Measurements from ENCODE around the gene ZNF391. TPM values are rescaled to one million over a fixed set of nuclear protein-coding genes. Genes with fewer than 3 reads are reported as not detected.

Gene ZNF391
- total and polyA plus RNA-seq, 2 donors (not counting 1 experiment from before 2014, with no cell fraction given) = 1.3 to 4.4 TPM

GRCh38 chr6:27383011-27383410, 5.5 kb upstream of the ZNF391 start:
- H3K4me1 ChIP-seq (ENCODE audit: control insufficient read depth in 2 of 2, insufficient read depth in 2 of 2, low read length in 2 of 2) = peaks cover 2 to 3% of the 10 kb centered on the region in 2 donors
- ChIA-PET CTCF (no interaction called here), POLR2A (no interaction called here)
- H3K36me3 ChIP-seq (replicated peaks in 1 of 2; ENCODE audit: control extremely low read depth in 1 of 2, control insufficient read depth in 1 of 2, extremely low read depth in 1 of 2, insufficient read depth in 2 of 2, low read length in 1 of 2) = no peaks in the 10 kb centered on the region
- no peak overlapping the region for H3K27ac ChIP-seq (ENCODE audit: low read length in 2 of 2)
- peaks cover 12% of the 10 kb centered on the region for H3K27me3 Mint-ChIP-seq
- no peak overlapping the region for H3K4me3 ChIP-seq (ENCODE audit: control extremely low read depth in 1 of 5, extremely low read depth in 1 of 5, insufficient read depth in 1 of 5, low read depth in 2 of 5, low read length in 4 of 5)
- H4K20me1 ChIP-seq (ENCODE audit: control insufficient read depth, insufficient read depth, low read length, poor library complexity, severe bottlenecking) = no peaks in the 10 kb centered on the region
- WGBS (ENCODE audit: insufficient coverage) = 100% methylated on average over 1 of the region's 4 CpGs
- no peak overlapping the region for H2AFZ ChIP-seq (ENCODE audit: insufficient read depth, low read depth, low read length, poor library complexity, severe bottlenecking)
- intact Hi-C loops (cut with micrococcal nuclease) = loop anchor here (10.0 kb wide), 1 partner anchor 512 kb away; a partner anchor contains a TSS
- ATAC-seq (ENCODE audit: low read depth) (no peak), DNase-seq (no peak)
- peaks cover 0 to 5% (median 0%) of the 10 kb centered on the region in 4 experiments for H3K27me3 ChIP-seq (replicated peaks in 1 of 4; ENCODE audit: control extremely low read depth in 1 of 4, control insufficient read depth in 3 of 4, insufficient read depth in 4 of 4, low read length in 3 of 4)
- no peak overlapping the region for H3K9ac ChIP-seq (ENCODE audit: low read length)
- no peaks in the 10 kb centered on the region for H3K4me1 Mint-ChIP-seq
- H3K9me3 ChIP-seq (ENCODE audit: control extremely low read depth in 1 of 3, control insufficient read depth in 2 of 3, insufficient read depth in 1 of 3, low read length in 2 of 3) = peaks cover 0 to 14% (median 4%) of the 10 kb centered on the region in 3 donors
- no peak overlapping the region for H3K27ac Mint-ChIP-seq
- no peaks in the 10 kb centered on the region for H3K9me3 Mint-ChIP-seq (ENCODE audit: insufficient read depth)
- no peak for TF ChIP-seq EZH2 (IDR thresholded peaks at IDR 0.05; ENCODE audit: borderline replicate concordance, insufficient read depth, low read depth, low read length, poor library complexity, severe bottlenecking)
- no peak for TF ChIP-seq CTCF (IDR thresholded peaks at IDR 0.05)
- no peak overlapping the region for H3K4me2 ChIP-seq (replicated peaks; ENCODE audit: low read depth, low read length, poor library complexity, severe bottlenecking)
- H3K79me2 ChIP-seq (ENCODE audit: control insufficient read depth, insufficient read depth, low read length) = no peaks in the 10 kb centered on the region
- H3K4me3 Mint-ChIP-seq = no peak overlapping the region

- no peak overlapping the region for H3K4me3 Mint-ChIP-seq
- H3K4me1 Mint-ChIP-seq = peaks cover 4% of the 10 kb centered on the region
- no CpG with 5 or more reads among the region's 1 CpG for WGBS (ENCODE audit: insufficient coverage)
- Histone ChIP-seq H3K9me3 (ENCODE audit: control extremely low read depth in 1 of 3, control insufficient read depth in 2 of 3, insufficient read depth in 1 of 3, low read length in 2 of 3) (peaks cover 0 to 14% (median 4%) of the 10 kb centered on the region in 3 donors), H3K4me3 (ENCODE audit: control extremely low read depth in 1 of 5, extremely low read depth in 1 of 5, insufficient read depth in 1 of 5, low read depth in 2 of 5, low read length in 4 of 5) (no peak overlapping the region), H3K79me2 (ENCODE audit: control insufficient read depth, insufficient read depth, low read length) (no peaks in the 10 kb centered on the region), H4K20me1 (ENCODE audit: control insufficient read depth, insufficient read depth, low read length, poor library complexity, severe bottlenecking) (no peaks in the 10 kb centered on the region), H2AFZ (ENCODE audit: insufficient read depth, low read depth, low read length, poor library complexity, severe bottlenecking) (no peak overlapping the region), H3K4me1 (ENCODE audit: control insufficient read depth in 2 of 2, insufficient read depth in 2 of 2, low read length in 2 of 2) (peaks cover 6 to 7% of the 10 kb centered on the region in 2 donors), H3K27me3 (replicated peaks in 1 of 4; ENCODE audit: control extremely low read depth in 1 of 4, control insufficient read depth in 3 of 4, insufficient read depth in 4 of 4, low read length in 3 of 4) (peaks cover 0 to 5% (median 0%) of the 10 kb centered on the region in 4 experiments), H3K36me3 (replicated peaks in 1 of 2; ENCODE audit: control extremely low read depth in 1 of 2, control insufficient read depth in 1 of 2, extremely low read depth in 1 of 2, insufficient read depth in 2 of 2, low read length in 1 of 2) (no peaks in the 10 kb centered on the region), H3K9ac (ENCODE audit: low read length) (no peak overlapping the region), H3K27ac (ENCODE audit: low read length in 2 of 2) (no peak overlapping the region), H3K4me2 (replicated peaks; ENCODE audit: low read depth, low read length, poor library complexity, severe bottlenecking) (no peak overlapping the region)
- no peak overlapping the region for H3K27ac Mint-ChIP-seq
- intact Hi-C loops (cut with micrococcal nuclease) = loop anchor here (10.0 kb wide), 1 partner anchor 511 kb away; a partner anchor contains a TSS
- CTCF ChIA-PET = no interaction called here
- H3K27me3 Mint-ChIP-seq = peaks cover 12% of the 10 kb centered on the region
- H3K9me3 Mint-ChIP-seq (ENCODE audit: insufficient read depth) = no peaks in the 10 kb centered on the region
- ATAC-seq (ENCODE audit: low read depth) = no peak
- no peak for TF ChIP-seq EZH2 (IDR thresholded peaks at IDR 0.05; ENCODE audit: borderline replicate concordance, insufficient read depth, low read depth, low read length, poor library complexity, severe bottlenecking)
- no peak for TF ChIP-seq CTCF (IDR thresholded peaks at IDR 0.05)
- no peak for DNase-seq
- POLR2A ChIA-PET = no interaction called here
These were observed 5.1 kb upstream of the ZNF391 start for GRCh38 chr6:27383481-27383880.

Data from B cell (primary cell).